HG03558 (cell line): ENCODE data around the gene IL18.
"Not testable (repeated sequence)": the region's sequence is repeated elsewhere in the genome, so short reads cannot be mapped to it uniquely, and the experiment has no call there.

ENCODE experiments used
- ATAC-seq: cut with Tn5 transposase; IDR thresholded peaks from one replicate; pipeline ENCODE4 v1.9.1; 2021; ENCODE audit warnings: moderate number of reproducible peaks; ENCODE audit not compliant: unreplicated experiment; ENCODE audit errors: extremely low read depth

IL18 gene

DNA sequence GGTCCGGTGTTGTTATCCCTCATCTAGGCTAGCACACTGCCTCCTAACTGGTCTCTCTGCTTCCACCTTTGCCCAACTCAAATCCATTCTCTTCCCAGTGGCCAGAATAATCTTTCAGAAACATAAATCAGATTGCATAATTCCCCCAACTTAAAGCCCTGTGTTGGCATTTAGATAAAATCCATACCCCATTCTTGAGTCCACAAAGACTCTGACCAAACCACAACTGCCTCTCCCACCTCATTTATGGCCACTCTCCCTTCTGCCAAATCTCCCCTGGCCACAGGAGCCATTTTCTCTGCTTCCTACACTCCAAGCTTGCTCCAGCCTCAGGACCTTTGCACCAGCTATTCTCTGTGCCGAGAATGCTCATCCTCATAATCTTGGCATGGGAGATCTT lies 36.8 kb downstream of the IL18 start:
- no peak for ATAC-seq

DNA sequence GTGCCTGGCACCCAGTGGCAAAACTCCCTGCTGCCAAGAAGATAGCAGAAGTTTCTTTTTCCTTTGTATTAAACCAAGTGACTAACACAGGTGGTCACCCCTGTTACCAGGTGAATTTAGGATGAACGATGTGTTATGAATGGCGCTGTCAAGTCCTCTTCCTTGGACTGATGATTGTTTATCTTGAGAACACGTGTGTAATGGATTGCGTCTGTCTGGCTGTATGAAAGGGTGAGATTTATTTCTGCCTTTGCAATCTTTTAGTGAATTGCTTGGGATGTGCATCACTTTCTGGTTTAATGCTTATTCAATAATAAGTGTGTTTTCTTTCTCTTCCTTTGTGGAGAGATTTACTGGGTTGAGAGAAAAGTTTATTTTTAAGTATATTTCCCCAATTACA lies 40.8 kb downstream of the IL18 start:
- ATAC-seq, result no peak

DNA sequence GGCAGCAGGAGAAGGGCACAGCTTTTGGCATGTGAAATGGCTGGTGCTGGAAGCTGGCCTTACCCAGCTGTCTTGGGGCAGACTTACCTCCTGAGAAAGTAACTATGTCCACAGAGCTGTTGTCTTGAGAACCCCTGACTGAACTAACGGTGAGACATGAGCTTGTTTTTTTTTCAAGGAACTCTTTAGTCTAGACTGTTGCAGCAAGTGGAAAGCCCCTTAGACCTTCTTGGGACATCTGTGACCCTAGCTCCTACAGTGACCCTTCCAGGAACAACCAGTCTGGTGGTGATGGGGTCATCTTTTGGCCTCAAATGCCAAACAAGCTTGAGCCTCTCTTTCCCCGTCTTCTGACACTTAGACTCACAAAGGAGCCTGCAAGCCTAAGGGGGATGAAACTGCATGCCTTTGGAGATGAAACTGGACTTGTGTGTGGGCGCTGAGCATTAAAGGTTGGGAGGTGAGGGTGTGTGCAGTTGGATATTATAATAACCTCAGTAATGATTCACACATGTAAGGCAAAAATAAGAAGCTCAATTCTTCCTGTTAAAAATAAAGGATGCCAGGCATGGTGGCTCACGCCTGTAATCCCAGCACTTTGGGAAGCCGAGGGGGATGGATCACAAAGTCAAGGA lies 41.8 kb downstream of the IL18 start:
- no peak for ATAC-seq

DNA sequence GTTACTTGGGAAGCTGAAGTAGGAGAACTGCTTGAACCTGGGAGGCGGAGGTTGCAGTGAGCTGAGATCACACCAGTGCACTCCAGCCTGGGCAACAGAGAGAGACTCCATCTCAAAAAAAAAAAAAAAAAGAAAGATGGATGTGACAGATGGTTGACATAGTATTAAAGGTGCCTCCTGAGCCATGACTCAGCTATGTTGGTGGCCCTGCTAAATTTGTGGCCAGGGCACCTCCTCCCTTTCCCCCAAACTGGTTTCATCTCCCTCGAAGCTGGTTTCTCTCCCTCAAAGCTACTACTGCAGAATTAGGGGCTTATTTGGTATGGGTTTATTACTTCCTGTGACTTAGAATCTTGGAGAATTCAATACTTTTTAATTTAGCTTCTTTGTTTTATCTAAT lies 45.7 kb downstream of the IL18 start:
- ATAC-seq, result no peak

DNA sequence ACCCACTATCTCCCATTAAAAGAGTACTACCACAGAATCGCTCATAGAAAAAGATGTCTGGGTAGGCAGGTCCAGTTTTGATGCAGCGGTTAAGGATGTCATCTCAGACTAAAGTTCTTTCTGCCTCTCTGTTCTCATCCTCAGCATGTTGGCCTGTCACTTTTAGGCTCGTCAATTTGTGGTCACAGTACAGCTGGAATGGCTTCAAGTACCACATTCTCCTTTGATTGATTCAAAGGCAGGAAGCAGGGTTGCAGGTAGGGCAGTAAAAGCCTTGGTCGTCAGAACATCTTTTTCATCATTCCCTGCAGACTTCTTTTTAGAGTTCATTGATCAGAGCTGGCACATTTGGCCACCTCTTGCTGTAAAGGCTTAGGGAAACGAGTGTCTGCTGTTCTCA lies 48.5 kb downstream of the IL18 start:
- ATAC-seq, result no peak

DNA sequence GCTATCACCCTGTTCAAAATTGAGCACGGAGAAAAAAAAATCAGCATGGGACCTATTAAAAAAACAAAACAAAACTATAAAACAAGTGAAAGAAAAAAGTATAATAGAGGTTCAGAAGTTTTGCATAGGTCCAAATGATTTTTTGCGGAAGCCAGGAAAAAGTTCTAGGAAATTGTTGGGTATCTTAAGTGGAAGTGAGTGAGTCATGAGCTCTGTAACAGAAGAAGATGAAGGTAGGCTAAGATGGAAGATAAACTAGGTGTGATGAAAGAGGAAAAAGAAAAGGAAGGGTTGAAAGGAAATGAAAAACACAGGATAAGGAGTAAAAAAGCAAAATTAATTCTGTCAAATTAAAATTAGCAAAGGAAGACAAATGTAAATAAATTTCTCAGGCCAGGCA lies 49.4 kb downstream of the IL18 start:
- no peak for ATAC-seq

DNA sequence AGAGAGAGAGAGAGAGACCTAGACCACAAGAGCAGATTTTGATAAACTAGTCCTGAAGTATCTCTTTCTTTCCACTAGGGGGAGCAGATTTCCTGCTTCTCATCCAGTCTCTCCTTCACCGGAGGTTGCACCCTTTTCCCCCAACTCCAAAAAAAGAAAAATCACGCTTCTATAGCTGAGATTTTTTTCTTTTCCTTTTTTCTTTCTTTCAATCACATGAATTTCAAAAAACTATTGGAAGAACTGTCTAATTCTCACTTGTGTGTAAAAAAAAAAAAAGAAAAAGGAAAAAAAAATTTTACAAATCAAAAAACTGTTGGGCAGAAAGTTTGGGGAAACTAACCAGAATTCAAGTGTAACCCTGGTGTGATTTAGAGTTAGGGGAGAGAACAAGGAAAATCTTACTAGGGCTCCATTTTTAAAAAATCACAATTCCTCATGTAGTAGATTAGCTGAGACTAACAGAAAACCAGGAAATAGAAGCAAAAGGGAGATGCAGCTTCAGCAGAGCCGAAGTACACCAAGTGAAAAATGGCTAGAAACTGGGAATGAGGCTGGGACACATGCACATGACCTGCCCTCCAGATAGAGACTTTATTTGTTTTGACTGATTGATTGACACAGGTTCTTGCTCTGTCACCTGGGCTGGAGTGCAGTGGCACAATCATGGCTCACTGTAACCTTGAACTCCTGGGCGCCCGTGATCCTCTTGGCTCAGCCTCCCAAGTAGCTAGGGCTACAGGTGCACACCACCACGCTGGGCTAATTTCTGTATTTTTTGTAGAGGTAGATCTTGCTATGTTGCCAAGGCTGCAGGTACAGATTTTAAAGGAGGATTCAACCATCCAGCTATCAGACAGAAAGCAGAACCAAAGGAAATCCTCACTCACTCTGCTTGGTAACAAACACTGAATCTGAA lies 50.1 kb downstream of the IL18 start:
- ATAC-seq, result no peak

DNA sequence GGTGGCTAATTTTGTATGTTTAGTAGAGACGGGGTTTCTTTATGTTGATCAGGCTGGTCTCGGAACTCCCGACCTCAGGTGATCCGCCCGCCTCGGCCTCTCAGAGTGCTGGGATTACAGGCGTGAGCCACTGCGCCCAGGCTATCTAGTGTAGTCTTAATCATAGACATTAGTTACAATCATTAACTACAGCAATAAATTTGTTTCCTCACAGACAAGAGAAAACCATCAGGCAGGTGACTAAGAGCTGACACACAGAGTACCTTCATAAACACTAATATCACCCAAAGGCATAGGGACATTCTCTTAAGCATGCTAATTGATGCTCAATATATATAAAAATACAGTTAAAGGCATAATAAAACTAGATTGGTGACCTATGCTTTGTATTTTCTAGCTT lies 57.8 kb downstream of the IL18 start:
- ATAC-seq, result no peak

DNA sequence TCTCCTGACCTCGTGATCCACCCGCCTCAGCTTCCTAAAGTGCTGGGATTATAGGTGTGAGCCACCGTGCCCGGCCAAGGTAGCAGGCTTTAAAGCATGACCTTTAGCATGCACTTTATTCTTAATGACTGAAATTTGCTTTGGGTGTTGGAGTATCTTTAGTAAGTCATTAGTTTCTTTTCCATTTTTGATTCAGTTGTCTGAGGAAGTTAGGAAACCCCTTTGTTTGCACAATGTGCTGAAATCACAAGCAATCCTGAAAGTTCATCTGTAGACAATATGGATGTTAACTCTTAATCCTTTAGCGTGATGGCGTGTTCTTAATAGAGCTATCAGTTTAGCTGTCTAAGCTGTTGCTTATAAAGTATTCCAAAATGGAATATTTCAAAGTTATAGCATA lies 60.4 kb downstream of the IL18 start:
- ATAC-seq, result no peak

DNA sequence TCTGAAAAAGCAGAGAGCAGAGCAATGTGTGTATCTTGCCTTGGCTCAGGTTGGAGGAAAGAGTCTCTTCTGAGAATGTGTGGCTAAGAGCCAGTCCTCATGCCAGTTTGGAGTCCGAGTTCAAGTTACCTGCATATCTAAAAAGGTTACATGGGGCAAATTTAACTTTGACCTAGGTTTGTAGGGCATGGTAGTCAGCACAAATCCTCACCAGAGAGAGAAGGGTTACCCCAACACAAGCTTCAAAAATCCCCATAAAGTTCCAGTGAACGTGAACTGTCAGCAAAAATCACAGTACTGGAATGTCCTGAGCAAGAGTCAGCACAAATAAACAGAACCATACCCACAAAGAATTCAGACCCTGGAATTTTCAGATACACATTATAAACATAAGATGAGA lies 63.4 kb downstream of the IL18 start:
- no peak for ATAC-seq

DNA sequence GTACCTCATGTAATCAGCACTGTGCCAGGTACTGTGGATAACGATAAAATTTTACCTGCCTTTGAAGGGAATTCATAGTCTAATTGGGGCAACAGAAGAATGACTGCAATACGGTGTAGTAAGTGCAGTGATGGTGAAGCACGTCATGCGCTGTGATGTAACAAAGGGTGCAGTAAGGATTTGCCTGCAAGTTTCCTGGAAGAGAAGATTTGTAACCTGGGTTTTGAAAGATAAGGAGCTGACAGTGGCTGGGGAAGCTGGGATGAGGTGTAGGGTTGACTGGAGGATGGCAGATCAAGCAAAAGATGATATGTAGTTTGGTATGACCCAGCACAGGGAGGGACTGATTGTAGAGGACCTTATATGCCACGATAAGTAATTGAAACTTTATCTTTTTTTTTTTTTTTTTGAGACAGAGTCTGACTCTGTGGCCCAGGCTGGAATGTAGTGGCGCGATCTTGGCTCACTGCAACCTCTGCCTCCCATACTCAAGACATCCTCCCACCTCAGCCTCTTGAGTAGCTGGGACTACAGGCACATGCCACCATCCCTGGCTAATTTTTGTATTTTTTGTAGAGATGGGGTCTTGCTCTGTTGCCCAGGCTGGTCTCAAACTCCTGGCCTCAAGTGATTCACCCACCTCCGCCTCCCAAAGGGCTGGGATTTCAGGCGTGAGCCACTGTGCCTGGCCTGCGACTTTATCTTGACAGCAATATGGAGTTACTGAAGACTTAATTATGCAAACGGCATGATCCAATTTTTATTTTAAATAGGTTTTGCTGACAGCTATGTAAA lies 66.0 kb downstream of the IL18 start:
- no peak for ATAC-seq

DNA sequence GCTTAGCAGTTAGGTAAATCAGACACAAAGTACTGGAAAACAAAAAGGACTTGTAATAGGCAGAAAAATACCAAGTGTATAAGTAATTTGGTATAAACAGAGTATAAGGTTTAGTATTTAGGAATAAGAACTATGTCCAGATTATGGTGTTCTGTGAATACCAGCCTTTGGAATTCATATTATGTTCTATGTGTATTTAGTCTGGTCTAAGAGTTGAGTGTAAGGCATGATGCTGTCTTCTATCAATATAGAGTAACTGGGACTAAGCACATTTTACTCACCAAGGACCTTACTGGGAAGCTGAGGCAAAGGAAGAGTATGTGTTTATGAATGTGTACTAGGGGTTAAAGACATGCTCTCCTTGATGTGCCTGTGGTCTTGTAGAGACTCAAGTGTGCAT lies 67.7 kb downstream of the IL18 start:
- ATAC-seq, result no peak

DNA sequence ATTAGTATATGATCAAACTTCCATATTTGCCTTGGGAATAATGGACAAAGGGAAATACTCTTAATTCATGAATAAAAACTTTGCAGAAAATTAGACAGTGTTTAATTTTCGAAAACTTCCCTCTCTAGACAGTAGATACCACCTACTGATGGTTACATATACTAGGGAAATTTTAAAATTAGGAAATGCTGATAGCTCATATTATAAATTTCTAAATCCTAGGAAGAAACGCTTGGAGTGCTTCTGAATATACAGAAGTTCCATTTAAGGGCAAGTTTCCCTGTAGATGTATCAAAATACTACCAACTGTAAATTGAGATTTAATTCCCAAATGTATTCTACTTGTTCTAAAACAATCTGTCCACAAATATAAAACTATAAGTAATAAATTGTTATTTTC lies 68.6 kb downstream of the IL18 start:
- ATAC-seq, result not testable (repeated sequence)
